Measurements from ENCODE around the gene TRIM65.

DNA sequence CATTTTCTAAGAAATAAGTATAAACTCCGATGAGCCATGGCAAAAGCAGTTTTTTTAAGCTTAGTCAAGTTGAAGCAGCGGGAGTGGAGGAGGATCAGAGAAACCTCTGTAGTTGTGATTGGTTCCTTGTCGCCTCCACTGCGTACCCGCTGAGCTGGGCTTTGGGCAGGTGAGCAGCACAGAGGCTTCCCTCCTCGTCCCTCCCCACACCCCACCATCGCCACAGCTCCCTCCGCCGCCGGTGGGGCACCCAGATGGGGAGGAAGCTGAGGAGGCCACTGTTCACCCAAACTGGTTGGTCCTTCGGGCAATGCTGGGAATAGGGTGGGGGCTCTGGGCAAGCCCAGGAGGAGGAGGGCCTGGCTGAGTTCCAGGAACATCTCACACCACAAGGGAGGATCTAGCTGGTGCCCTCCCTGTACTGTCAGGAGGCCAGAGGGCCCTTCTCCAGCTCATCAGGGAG is 13.1 kb upstream of the TRIM65 start:
- TF ChIP-seq, protein P1, sequence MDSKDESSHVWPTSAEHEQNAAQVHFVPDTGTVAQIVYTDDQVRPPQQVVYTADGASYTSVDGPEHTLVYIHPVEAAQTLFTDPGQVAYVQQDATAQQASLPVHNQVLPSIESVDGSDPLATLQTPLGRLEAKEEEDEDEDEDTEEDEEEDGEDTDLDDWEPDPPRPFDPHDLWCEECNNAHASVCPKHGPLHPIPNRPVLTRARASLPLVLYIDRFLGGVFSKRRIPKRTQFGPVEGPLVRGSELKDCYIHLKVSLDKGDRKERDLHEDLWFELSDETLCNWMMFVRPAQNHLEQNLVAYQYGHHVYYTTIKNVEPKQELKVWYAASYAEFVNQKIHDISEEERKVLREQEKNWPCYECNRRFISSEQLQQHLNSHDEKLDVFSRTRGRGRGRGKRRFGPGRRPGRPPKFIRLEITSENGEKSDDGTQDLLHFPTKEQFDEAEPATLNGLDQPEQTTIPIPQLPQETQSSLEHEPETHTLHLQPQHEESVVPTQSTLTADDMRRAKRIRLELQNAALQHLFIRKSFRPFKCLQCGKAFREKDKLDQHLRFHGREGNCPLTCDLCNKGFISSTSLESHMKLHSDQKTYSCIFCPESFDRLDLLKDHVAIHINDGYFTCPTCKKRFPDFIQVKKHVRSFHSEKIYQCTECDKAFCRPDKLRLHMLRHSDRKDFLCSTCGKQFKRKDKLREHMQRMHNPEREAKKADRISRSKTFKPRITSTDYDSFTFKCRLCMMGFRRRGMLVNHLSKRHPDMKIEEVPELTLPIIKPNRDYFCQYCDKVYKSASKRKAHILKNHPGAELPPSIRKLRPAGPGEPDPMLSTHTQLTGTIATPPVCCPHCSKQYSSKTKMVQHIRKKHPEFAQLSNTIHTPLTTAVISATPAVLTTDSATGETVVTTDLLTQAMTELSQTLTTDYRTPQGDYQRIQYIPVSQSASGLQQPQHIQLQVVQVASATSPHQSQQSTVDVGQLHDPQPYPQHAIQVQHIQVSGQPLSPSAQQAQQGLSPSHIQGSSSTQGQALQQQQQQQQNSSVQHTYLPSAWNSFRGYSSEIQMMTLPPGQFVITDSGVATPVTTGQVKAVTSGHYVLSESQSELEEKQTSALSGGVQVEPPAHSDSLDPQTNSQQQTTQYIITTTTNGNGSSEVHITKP (CRISPR knock-in tag; IDR thresholded peaks at IDR 0.05; ENCODE audit: low read depth) = no peak
- TF ChIP-seq MIER2 (CRISPR knock-in tag; IDR thresholded peaks at IDR 0.05) (no peak), EZH2 (conservative IDR thresholded peaks at IDR 0.05; ENCODE audit: low read depth, low read length) (no peak), RFX5 (IDR thresholded peaks at IDR 0.05; ENCODE audit: low read depth, low read length) (no peak), RAD21 (CRISPR knock-in tag; IDR thresholded peaks at IDR 0.05) (no peak), POLR2AphosphoS5 (IDR thresholded peaks at IDR 0.05; ENCODE audit: low read depth, low read length) (no peak), CHD4 (IDR thresholded peaks at IDR 0.05; ENCODE audit: borderline replicate concordance, low read length) (no peak), ZNF776 (CRISPR knock-in tag; IDR thresholded peaks at IDR 0.05) (no peak), ZNF30 (CRISPR knock-in tag; IDR thresholded peaks at IDR 0.05) (no peak), EP300 (IDR thresholded peaks at IDR 0.05; ENCODE audit: low read depth in 2 of 2, low read length in 2 of 2) (no peak), EP300 (CRISPR knock-in tag; IDR thresholded peaks at IDR 0.05; ENCODE audit: borderline replicate concordance) (no peak)
- TF ChIP-seq, protein P2, sequence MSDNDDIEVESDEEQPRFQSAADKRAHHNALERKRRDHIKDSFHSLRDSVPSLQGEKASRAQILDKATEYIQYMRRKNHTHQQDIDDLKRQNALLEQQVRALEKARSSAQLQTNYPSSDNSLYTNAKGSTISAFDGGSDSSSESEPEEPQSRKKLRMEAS (IDR thresholded peaks at IDR 0.05) = no peak
- TF ChIP-seq, protein P3, sequence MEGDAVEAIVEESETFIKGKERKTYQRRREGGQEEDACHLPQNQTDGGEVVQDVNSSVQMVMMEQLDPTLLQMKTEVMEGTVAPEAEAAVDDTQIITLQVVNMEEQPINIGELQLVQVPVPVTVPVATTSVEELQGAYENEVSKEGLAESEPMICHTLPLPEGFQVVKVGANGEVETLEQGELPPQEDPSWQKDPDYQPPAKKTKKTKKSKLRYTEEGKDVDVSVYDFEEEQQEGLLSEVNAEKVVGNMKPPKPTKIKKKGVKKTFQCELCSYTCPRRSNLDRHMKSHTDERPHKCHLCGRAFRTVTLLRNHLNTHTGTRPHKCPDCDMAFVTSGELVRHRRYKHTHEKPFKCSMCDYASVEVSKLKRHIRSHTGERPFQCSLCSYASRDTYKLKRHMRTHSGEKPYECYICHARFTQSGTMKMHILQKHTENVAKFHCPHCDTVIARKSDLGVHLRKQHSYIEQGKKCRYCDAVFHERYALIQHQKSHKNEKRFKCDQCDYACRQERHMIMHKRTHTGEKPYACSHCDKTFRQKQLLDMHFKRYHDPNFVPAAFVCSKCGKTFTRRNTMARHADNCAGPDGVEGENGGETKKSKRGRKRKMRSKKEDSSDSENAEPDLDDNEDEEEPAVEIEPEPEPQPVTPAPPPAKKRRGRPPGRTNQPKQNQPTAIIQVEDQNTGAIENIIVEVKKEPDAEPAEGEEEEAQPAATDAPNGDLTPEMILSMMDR (CRISPR knock-in tag; IDR thresholded peaks at IDR 0.05) = no peak

Measured in HepG2 (cell line).